HepG2 (cell line): ENCODE results near the gene PRSS12. TPM values are rescaled to one million over a fixed set of nuclear protein-coding genes. Genes with fewer than 3 reads are reported as not detected.

Source experiments
- ATAC-seq: fragments of 200-7000 bp; cut with Tn5 transposase; 3 replicates; pipeline ENCODE4 v1.9.1; 2020; ENCODE audit warnings: mild to moderate bottlenecking, moderate library complexity
- BruUV-seq: library from RNA; stranded (reverse); fragments of 400-500 nt; replicated peaks from 2 replicates; lab custom pipeline; 2021; lab: Mats Ljungman, UMichigan
- CTCF ChIA-PET: fragments of 300-600 bp; formaldehyde crosslinking; extraction: SDS; loops from one replicate; lab custom pipeline; 2021; ENCODE audit warnings: low total read pairs, inconsistent platforms, low intra/inter-chr PET ratio; lab: Yijun Ruan, JAX
- POLR2A ChIA-PET: fragments of 350-600 bp; sonication (Branson Sonifier 250); formaldehyde crosslinking; loops from one replicate; lab custom pipeline; 2020; ENCODE audit warnings: antibody characterized with exemption, inconsistent platforms; lab: Yijun Ruan, JAX
- DNase-seq: peaks from one replicate; pipeline ENCODE4 v3.0.0-alpha.2; 2015; ENCODE audit warnings: low spot score
- FAIRE-seq: peaks from 3 replicates; lab custom pipeline; 2011; peaks lifted over from hg19 to GRCh38; lab: Jason Lieb, UNC
- H2AFZ ChIP-seq: one replicate; pipeline ENCODE4 v1.6.1; 2011; ENCODE audit warnings: low read length, inconsistent platforms
- H3K27ac ChIP-seq: fragments of 300-600 bp; 3 replicates; pipeline ENCODE4 v1.8.0; 2011; ENCODE audit warnings: mixed run types, mild to moderate bottlenecking, mixed read lengths, low read length, inconsistent platforms; ENCODE audit not compliant: insufficient read depth; ENCODE audit errors: extremely low read length
- H3K27me3 ChIP-seq, 2 experiments: fragments of 200-600 bp in 1 of 2; 2 replicates in 1 of 2; 3 replicates in 1 of 2; pipeline versions ENCODE4 v1.6.0 to v1.8.0; 2011; ENCODE audit warnings: low read length in 2 of 2, mild to moderate bottlenecking in 2 of 2, moderate library complexity in 2 of 2, inconsistent platforms in 1 of 2; ENCODE audit not compliant: insufficient read depth in 2 of 2, control insufficient read depth in 1 of 2
- H3K36me3 ChIP-seq, 2 experiments: fragments of 200-600 bp in 1 of 2; replicated peaks in 1 of 2; 2 replicates in 1 of 2; 3 replicates in 1 of 2; pipeline versions ENCODE4 v1.5.1 to v1.8.0; 2011; ENCODE audit warnings: low read length in 2 of 2, inconsistent platforms in 1 of 2; ENCODE audit not compliant: insufficient read depth in 2 of 2, control insufficient read depth in 1 of 2
- H3K4me1 ChIP-seq: 2 replicates; pipeline ENCODE4 v1.5.1; 2012; ENCODE audit warnings: low read length, inconsistent platforms; ENCODE audit not compliant: insufficient read depth
- H3K4me2 ChIP-seq: 2 replicates; pipeline ENCODE4 v1.6.0; 2011; ENCODE audit warnings: low read depth, low read length, inconsistent platforms
- H3K4me3 ChIP-seq, 3 experiments: fragments of 200-600 bp in 1 of 3; sonication (generic), shearing (Covaris generic) in 1 of 3; replicated peaks in 1 of 3; 2 replicates each; pipeline ENCODE4 v1.5.1; 2011 to 2016; ENCODE audit warnings: low read length in 3 of 3, inconsistent platforms in 2 of 3, low read depth in 2 of 3, mild to moderate bottlenecking in 2 of 3, control low read depth in 1 of 3, mixed read lengths in 1 of 3; ENCODE audit not compliant: insufficient read depth in 1 of 3
- H3K79me2 ChIP-seq: one replicate; pipeline ENCODE4 v1.6.1; 2011; ENCODE audit warnings: low read length, inconsistent platforms; ENCODE audit not compliant: insufficient read depth
- H3K9ac ChIP-seq: 2 replicates; pipeline ENCODE4 v1.6.0; 2011; ENCODE audit warnings: mild to moderate bottlenecking, low read depth, low read length, inconsistent platforms; ENCODE audit not compliant: insufficient read depth
- H3K9me3 ChIP-seq: 2 replicates; pipeline ENCODE4 v1.5.1; 2012; ENCODE audit warnings: mild to moderate bottlenecking, low read length
- H4K20me1 ChIP-seq: 2 replicates; pipeline ENCODE4 v1.6.0; 2011; ENCODE audit warnings: inconsistent platforms, mild to moderate bottlenecking, low read length, moderate library complexity; ENCODE audit not compliant: insufficient read depth
- ATF3 ChIP-seq: sonication (generic); formaldehyde crosslinking; IDR thresholded peaks from 2 replicates; pipeline ENCODE4 v1.4.0; 2020; ENCODE audit warnings: missing genetic modification reagents
- ATF5 ChIP-seq: sonication (generic); formaldehyde crosslinking; IDR thresholded peaks from 2 replicates; pipeline ENCODE4 v1.4.0; 2020; ENCODE audit warnings: mild to moderate bottlenecking, low read depth, missing genetic modification reagents
- ATRX ChIP-seq: sonication (generic); formaldehyde crosslinking; IDR thresholded peaks from 2 replicates; pipeline ENCODE4 v1.4.0; 2020; ENCODE audit warnings: missing genetic modification reagents, borderline replicate concordance
- CENPT ChIP-seq: sonication (generic); formaldehyde crosslinking; IDR thresholded peaks from 2 replicates; pipeline ENCODE4 v1.8.0; 2022; ENCODE audit warnings: low read depth, mild to moderate bottlenecking, moderate library complexity, missing genetic modification reagents
- ELK4 ChIP-seq: sonication (generic); formaldehyde crosslinking; IDR thresholded peaks from 2 replicates; pipeline ENCODE4 v1.9.0; 2021; ENCODE audit warnings: missing genetic modification reagents, borderline replicate concordance
- GLI4 ChIP-seq: sonication (generic); formaldehyde crosslinking; IDR thresholded peaks from 2 replicates; pipeline ENCODE4 v1.5.1; 2020; ENCODE audit warnings: missing genetic modification reagents, mild to moderate bottlenecking, moderate library complexity, borderline replicate concordance
- LBX2 ChIP-seq: sonication (generic); formaldehyde crosslinking; IDR thresholded peaks from 2 replicates; pipeline ENCODE4 v1.5.0; 2020; ENCODE audit warnings: missing genetic modification reagents, mild to moderate bottlenecking, borderline replicate concordance
- NFYC ChIP-seq: IDR thresholded peaks from 2 replicates; pipeline ENCODE4 v1.6.1; 2016; ENCODE audit warnings: missing genetic modification reagents, missing compliant biosample characterization
- SETDB1 ChIP-seq: sonication (generic); formaldehyde crosslinking; IDR thresholded peaks from 2 replicates; pipeline ENCODE4 v1.5.1; 2020; ENCODE audit warnings: missing genetic modification reagents, mild to moderate bottlenecking, borderline replicate concordance
- SMAD9 ChIP-seq: sonication (generic); formaldehyde crosslinking; IDR thresholded peaks from 2 replicates; pipeline ENCODE4 v1.5.1; 2020; ENCODE audit warnings: mild to moderate bottlenecking, missing genetic modification reagents
- SNAI1 ChIP-seq: sonication (generic); formaldehyde crosslinking; IDR thresholded peaks from 2 replicates; pipeline ENCODE4 v1.5.0; 2020; ENCODE audit warnings: mild to moderate bottlenecking, missing genetic modification reagents, borderline replicate concordance
- TBL1XR1 ChIP-seq: fragments of 150-350 bp; IDR thresholded peaks from 2 replicates; pipeline ENCODE4 v1.6.1; 2014; ENCODE audit warnings: borderline replicate concordance, low read length; ENCODE audit not compliant: partially characterized antibody
- TMF1 ChIP-seq: sonication (generic); formaldehyde crosslinking; IDR thresholded peaks from 2 replicates; pipeline ENCODE4 v1.8.1; 2022; ENCODE audit warnings: low read depth, missing genetic modification reagents
- ZHX1 ChIP-seq: sonication (generic); formaldehyde crosslinking; IDR thresholded peaks from 2 replicates; pipeline ENCODE4 v1.8.1; 2022; ENCODE audit warnings: low read depth, mild to moderate bottlenecking, missing genetic modification reagents
- ZNF143 ChIP-seq: sonication (generic); formaldehyde crosslinking; IDR thresholded peaks from 2 replicates; pipeline ENCODE4 v1.4.0; 2020; ENCODE audit warnings: missing genetic modification reagents
- ZNF563 ChIP-seq: sonication (generic); formaldehyde crosslinking; IDR thresholded peaks from 2 replicates; pipeline ENCODE4 v1.8.0; 2022; ENCODE audit warnings: mild to moderate bottlenecking, moderate library complexity, missing genetic modification reagents
- ZNF577 ChIP-seq: sonication (generic); formaldehyde crosslinking; IDR thresholded peaks from 2 replicates; pipeline ENCODE4 v1.4.0; 2020; ENCODE audit warnings: mild to moderate bottlenecking, low read depth, missing genetic modification reagents, borderline replicate concordance
- ZNF598 ChIP-seq: sonication (generic); formaldehyde crosslinking; IDR thresholded peaks from 2 replicates; pipeline ENCODE4 v1.5.1; 2020; ENCODE audit warnings: mild to moderate bottlenecking, missing genetic modification reagents, borderline replicate concordance
- ZNF775 ChIP-seq: sonication (generic); formaldehyde crosslinking; IDR thresholded peaks from 2 replicates; pipeline ENCODE4 v1.4.0; 2020; ENCODE audit warnings: missing genetic modification reagents, mild to moderate bottlenecking, moderate library complexity, borderline replicate concordance
- WGBS: methylation state at CpG from one replicate; pipeline ENCODE4 v1.1.6; 2017; ENCODE audit warnings: low lambda C conversion rate; 5-methylcytosine and 5-hydroxymethylcytosine counted together
- in situ Hi-C: cut with HindIII; loops from 2 replicates; pipeline ENCODE4 v1.10.0; 2017; ENCODE audit warnings: low pct_unique_long_range_greater_than_20kb; ENCODE audit not compliant: extremely low pct_ligation_motif_present
- intact Hi-C: fragments of 100-400 bp; cut with micrococcal nuclease; formaldehyde crosslinking; loops from one replicate; pipeline ENCODE4 v1.10.0; 2022; ENCODE audit not compliant: unreplicated experiment
- polyA plus RNA-seq, 8 experiments: library from polyadenylated mRNA; depleted of rRNA in 3 of 8; stranded (reverse) in 7 of 8; unstranded in 1 of 8; fragments of >200 nt; fragmentation: Illumina TruSeq in 4 of 8; extraction: Trizol in 4 of 8; gene quantifications; 2 replicates each; pipeline versions ENCODE4 v1.2.1 to v1.2.3, GENCODE V29; 2011 to 2016; ENCODE audit warnings: low read depth in 4 of 8, missing spikeins in 1 of 8, mixed read lengths in 1 of 8; ENCODE audit not compliant: insufficient read depth in 1 of 8
- total RNA-seq, 5 experiments: library from RNA; depleted of rRNA; stranded (reverse); fragments of >200 nt; fragmentation: Illumina TruSeq; extraction: Trizol; gene quantifications; 2 replicates each; pipeline ENCODE4 v1.2.3, GENCODE V29; 2016; ENCODE audit warnings: low read depth in 1 of 5

The PRSS12 gene
- total and polyA plus RNA-seq, 2 of the 13 experiments (the other 11 are each of a cell fraction or from before 2014, with no cell fraction given), result 0.02 TPM; not detected in 1

- TF ChIP-seq ZNF563 (no peak), LBX2 (no peak), SMAD9 (CRISPR knock-in tag) (no peak), ATF5 (CRISPR knock-in tag) (no peak)
Measured at GRCh38 chr4:118337954-118338353, 14.8 kb downstream of the PRSS12 start (continued).

- WGBS, result 6% methylated on average over 4 of the region's 4 CpGs
- DNase-seq, result no peak
- Histone ChIP-seq H3K4me1 (no peaks in the 10 kb centered on the region), H2AFZ (no peak overlapping the region), H3K79me2 (no peaks in the 10 kb centered on the region)
- POLR2A ChIA-PET, result no interaction called here
- intact Hi-C loops, result no loop called here
- no peak for TF ChIP-seq ZNF143
- TF ChIP-seq ZNF577 (CRISPR knock-in tag), result no peak
- TF ChIP-seq ZNF775 (CRISPR knock-in tag), result no peak
- TF ChIP-seq ELK4 (CRISPR knock-in tag), result no peak
- TF ChIP-seq ZNF598 (CRISPR knock-in tag), result no peak
- TF ChIP-seq NFYC, result no peak
- TF ChIP-seq TMF1 (CRISPR knock-in tag), result no peak
- no peak for TF ChIP-seq ATRX (CRISPR knock-in tag)
- no peak for TF ChIP-seq ZHX1 (CRISPR knock-in tag)
- no peak for TF ChIP-seq GLI4 (CRISPR knock-in tag)
- TF ChIP-seq CENPT, result no peak
- TF ChIP-seq TBL1XR1, result no peak
- no peak for TF ChIP-seq SETDB1 (CRISPR knock-in tag)
- no peak for TF ChIP-seq ATF3
- TF ChIP-seq SNAI1, result no peak
- TF ChIP-seq, all 625 proteins: peak for 0
- Histone ChIP-seq H3K9ac (no peak overlapping the region), H3K9me3 (no peaks in the 10 kb centered on the region), H3K27ac (no peak overlapping the region), H4K20me1 (no peaks in the 10 kb centered on the region), H3K27me3 (no peaks in the 10 kb centered on the region), H3K4me3 (no peak overlapping the region), H3K36me3 (no peaks in the 10 kb centered on the region), H3K4me2 (no peak overlapping the region)
- in situ Hi-C loops, result no loop called here
- ATAC-seq, result no peak
- no TSS peak for BruUV-seq
- no peak for FAIRE-seq
- CTCF ChIA-PET, result no interaction called here
Measured at GRCh38 chr4:118335774-118336173, 17.0 kb downstream of the PRSS12 start.
